Liver (tissue), 9 donors: Measurements from ENCODE around the gene EMSY. TPM values are rescaled to one million over a fixed set of nuclear protein-coding genes. Genes with fewer than 3 reads are reported as not detected.

Experiments
- DNase-seq: peaks from one replicate; pipeline ENCODE4 v3.0.0-alpha.2; 2017; ENCODE audit warnings: low spot score
- H3K27ac ChIP-seq, 2 donors: one replicate each; pipeline ENCODE4 v1.7.0; 2013; ENCODE audit warnings: inconsistent platforms in 2 of 2, low read length in 2 of 2, control low read depth in 1 of 2, low read depth in 1 of 2, mild to moderate bottlenecking in 1 of 2
- H3K27me3 ChIP-seq, 4 donors: one replicate each; pipeline versions ENCODE4 v1.6.1 to v1.7.0; 2013; ENCODE audit warnings: low read length in 3 of 4, inconsistent platforms in 1 of 4, mild to moderate bottlenecking in 1 of 4, moderate library complexity in 1 of 4; ENCODE audit not compliant: control insufficient read depth in 4 of 4, insufficient read depth in 4 of 4
- H3K36me3 ChIP-seq, 4 donors: one replicate each; pipeline versions ENCODE4 v1.6.1 to v1.7.0; 2013; ENCODE audit warnings: low read length in 3 of 4, mild to moderate bottlenecking in 3 of 4, low read depth in 1 of 4, moderate library complexity in 1 of 4; ENCODE audit not compliant: control insufficient read depth in 4 of 4, insufficient read depth in 3 of 4
- H3K4me1 ChIP-seq, 4 donors: one replicate each; pipeline versions ENCODE4 v1.6.1 to v1.7.0; 2013; ENCODE audit warnings: low read length in 3 of 4, mild to moderate bottlenecking in 3 of 4, moderate library complexity in 1 of 4; ENCODE audit not compliant: control insufficient read depth in 4 of 4, insufficient read depth in 4 of 4
- H3K4me3 ChIP-seq, 3 donors: one replicate each; pipeline versions ENCODE4 v1.6.1 to v1.7.0; 2013; ENCODE audit warnings: low read length in 3 of 3, control low read depth in 1 of 3, low read depth in 1 of 3, mild to moderate bottlenecking in 1 of 3
- H3K9ac ChIP-seq, 2 donors: one replicate each; pipeline ENCODE4 v1.7.0; 2013; ENCODE audit warnings: low read length in 2 of 2, mild to moderate bottlenecking in 2 of 2, moderate library complexity in 2 of 2, control low read depth in 1 of 2, low read depth in 1 of 2
- H3K9me3 ChIP-seq, 4 donors: one replicate each; pipeline versions ENCODE4 v1.6.1 to v1.7.0; 2013; ENCODE audit warnings: low read length in 3 of 4; ENCODE audit not compliant: control insufficient read depth in 4 of 4
- CTCF ChIP-seq: fragments of 150-350 bp; IDR thresholded peaks from 2 replicates; pipeline ENCODE4 v1.5.1; 2017; ENCODE audit warnings: improper control_type of control experiment, low read depth, low read length; ENCODE audit not compliant: missing input control
- EGR1 ChIP-seq, 2 donors: IDR thresholded peaks; 2 replicates each; pipeline ENCODE4 v1.6.1; 2016 to 2018; ENCODE audit warnings: antibody characterized with exemption in 2 of 2, low read depth in 2 of 2
- FOXA1 ChIP-seq: IDR thresholded peaks from 2 replicates; pipeline ENCODE4 v1.6.1; 2016; ENCODE audit warnings: antibody characterized with exemption
- FOXA2 ChIP-seq: IDR thresholded peaks from 2 replicates; pipeline ENCODE4 v1.6.1; 2016; ENCODE audit warnings: antibody characterized with exemption
- GABPA ChIP-seq, 2 donors: IDR thresholded peaks in 1 of 2; conservative IDR thresholded peaks in 1 of 2; 2 replicates each; pipeline ENCODE4 v1.6.1; 2016; ENCODE audit warnings: antibody characterized with exemption in 2 of 2, mild to moderate bottlenecking in 1 of 2, moderate library complexity in 1 of 2
- HNF4A ChIP-seq, 2 donors: conservative IDR thresholded peaks; 2 replicates each; pipeline ENCODE4 v1.6.1; 2016; ENCODE audit warnings: antibody characterized with exemption in 2 of 2, mild to moderate bottlenecking in 2 of 2
- HNF4G ChIP-seq: IDR thresholded peaks from 2 replicates; pipeline ENCODE4 v1.6.1; 2016; ENCODE audit warnings: antibody characterized with exemption
- JUND ChIP-seq, 2 donors: IDR thresholded peaks; 2 replicates each; pipeline ENCODE4 v1.6.1; 2016; ENCODE audit warnings: antibody characterized with exemption in 2 of 2
- NR2F2 ChIP-seq: IDR thresholded peaks from 2 replicates; pipeline ENCODE4 v1.6.1; 2016; ENCODE audit warnings: antibody characterized with exemption
- RAD21 ChIP-seq, 2 donors: IDR thresholded peaks; 2 replicates each; pipeline ENCODE4 v1.6.1; 2016; ENCODE audit warnings: antibody characterized with exemption in 2 of 2, mild to moderate bottlenecking in 2 of 2
- REST ChIP-seq: IDR thresholded peaks from 2 replicates; pipeline ENCODE4 v1.6.1; 2016; ENCODE audit warnings: antibody characterized with exemption, mild to moderate bottlenecking
- RXRA ChIP-seq, 2 donors: IDR thresholded peaks; 2 replicates each; pipeline ENCODE4 v1.6.1; 2017 to 2018; ENCODE audit warnings: antibody characterized with exemption in 2 of 2, mild to moderate bottlenecking in 1 of 2
- SP1 ChIP-seq: IDR thresholded peaks from 2 replicates; pipeline ENCODE4 v1.6.1; 2018; ENCODE audit warnings: antibody characterized with exemption, mild to moderate bottlenecking
- TAF1 ChIP-seq: conservative IDR thresholded peaks from 2 replicates; pipeline ENCODE4 v1.6.1; 2016; ENCODE audit warnings: antibody characterized with exemption, mild to moderate bottlenecking
- YY1 ChIP-seq: IDR thresholded peaks from 2 replicates; pipeline ENCODE4 v1.6.1; 2016; ENCODE audit warnings: antibody characterized with exemption, mild to moderate bottlenecking
- WGBS: extraction: QIAGEN DNeasy Blood & Tissue Kit; methylation state at CpG from one replicate; pipeline ENCODE4 v1.1.7; 2013; 5-methylcytosine and 5-hydroxymethylcytosine counted together
- polyA plus RNA-seq, 2 donors: library from polyadenylated mRNA; stranded (reverse) in 1 of 2; unstranded in 1 of 2; fragments of 200-250 nt in 1 of 2; fragments of >200 nt in 1 of 2; fragmentation: Nextera tagmentation in 1 of 2; extraction: Ambion mirVana in 1 of 2; gene quantifications; one replicate each; pipeline versions ENCODE4 v1.2.1 to v1.2.3, GENCODE V29; 2013 to 2015
- total RNA-seq, 2 donors: library from RNA; depleted of rRNA; stranded (reverse); fragments of >200 nt; gene quantifications; one replicate each; pipeline ENCODE4 v1.2.3, GENCODE V29; 2014
- TF ChIP-seq, protein P1 (sequence below): IDR thresholded peaks from 2 replicates; pipeline ENCODE4 v1.6.1; 2016; ENCODE audit warnings: antibody characterized with exemption
- TF ChIP-seq, protein P2 (sequence below): IDR thresholded peaks from 2 replicates; pipeline ENCODE4 v1.6.1; 2016; ENCODE audit warnings: antibody characterized with exemption
- donor health status: healthy.
- donor health status: healthy.
- donor health status: healthy.
- donor health status: healthy.
- donor health status: healthy.

The EMSY gene
- total and polyA plus RNA-seq, 4 donors, result 4.2 to 14.8 (median 8.9) TPM

GRCh38 chr11:76444065-76444383, 794 bp upstream of the EMSY start:
- peak overlapping the region; percentile 83 to 99 (median 99) for H3K4me3 ChIP-seq
- peaks cover 2 to 14% (median 8%) of the 10 kb centered on the region in 4 donors for H3K4me1 ChIP-seq
- peak overlapping the region; percentile 60 to 83 for H3K27ac ChIP-seq
- no peaks in the 10 kb centered on the region for H3K9me3 ChIP-seq
- no peak for DNase-seq
- peaks cover 0 to 4% (median under 1%) of the 10 kb centered on the region in 4 donors for H3K36me3 ChIP-seq
- H3K27me3 ChIP-seq, result no peaks in the 10 kb centered on the region
- TF ChIP-seq, protein P1, sequence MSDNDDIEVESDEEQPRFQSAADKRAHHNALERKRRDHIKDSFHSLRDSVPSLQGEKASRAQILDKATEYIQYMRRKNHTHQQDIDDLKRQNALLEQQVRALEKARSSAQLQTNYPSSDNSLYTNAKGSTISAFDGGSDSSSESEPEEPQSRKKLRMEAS, result no peak
- no peak for TF ChIP-seq TAF1
- no peak for TF ChIP-seq EGR1 (IDR thresholded peaks at IDR 0.05; ENCODE audit: low read depth in 2 of 2)
- no peak for TF ChIP-seq JUND (IDR thresholded peaks at IDR 0.05)
- WGBS, result under 1% methylated on average over 10 of the region's 10 CpGs
- peak overlapping the region; percentile 83 to 92 for H3K9ac ChIP-seq

- Histone ChIP-seq H3K4me3 (peak overlapping the region; percentile 99), H3K4me1 (peaks cover 2 to 14% (median 8%) of the 10 kb centered on the region in 4 donors), H3K9ac (peak overlapping the region; percentile 87 to 92), H3K36me3 (peaks cover 2 to 11% (median 7%) of the 10 kb centered on the region in 4 donors), H3K27me3 (no peaks in the 10 kb centered on the region), H3K27ac (peak overlapping the region; percentile 60 to 83), H3K9me3 (no peaks in the 10 kb centered on the region)
- WGBS, result under 1% methylated on average over 56 of the region's 56 CpGs
- TF ChIP-seq EGR1 (IDR thresholded peaks at IDR 0.05; ENCODE audit: low read depth in 2 of 2) (no peak), FOXA1 (no peak), SP1 (peak; percentile 20), HNF4A (conservative IDR thresholded peaks at IDR 0.05) (no peak), RXRA (IDR thresholded peaks at IDR 0.05) (no peak), FOXA2 (no peak), YY1 (no peak), REST (no peak), TAF1 (no peak), GABPA (IDR thresholded peaks at IDR 0.05 in 1 of 2, conservative IDR thresholded peaks at IDR 0.05 in 1 of 2) (no peak), RAD21 (IDR thresholded peaks at IDR 0.05) (peak in 1 of 2 donors; percentile 37), CTCF (no peak), HNF4G (no peak), NR2F2 (no peak)
- TF ChIP-seq, protein P1, result no peak
- TF ChIP-seq, protein P2, sequence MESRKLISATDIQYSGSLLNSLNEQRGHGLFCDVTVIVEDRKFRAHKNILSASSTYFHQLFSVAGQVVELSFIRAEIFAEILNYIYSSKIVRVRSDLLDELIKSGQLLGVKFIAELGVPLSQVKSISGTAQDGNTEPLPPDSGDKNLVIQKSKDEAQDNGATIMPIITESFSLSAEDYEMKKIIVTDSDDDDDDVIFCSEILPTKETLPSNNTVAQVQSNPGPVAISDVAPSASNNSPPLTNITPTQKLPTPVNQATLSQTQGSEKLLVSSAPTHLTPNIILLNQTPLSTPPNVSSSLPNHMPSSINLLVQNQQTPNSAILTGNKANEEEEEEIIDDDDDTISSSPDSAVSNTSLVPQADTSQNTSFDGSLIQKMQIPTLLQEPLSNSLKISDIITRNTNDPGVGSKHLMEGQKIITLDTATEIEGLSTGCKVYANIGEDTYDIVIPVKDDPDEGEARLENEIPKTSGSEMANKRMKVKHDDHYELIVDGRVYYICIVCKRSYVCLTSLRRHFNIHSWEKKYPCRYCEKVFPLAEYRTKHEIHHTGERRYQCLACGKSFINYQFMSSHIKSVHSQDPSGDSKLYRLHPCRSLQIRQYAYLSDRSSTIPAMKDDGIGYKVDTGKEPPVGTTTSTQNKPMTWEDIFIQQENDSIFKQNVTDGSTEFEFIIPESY, result no peak
- DNase-seq, result peak; percentile 64
Observed at GRCh38 chr11:76445121-76446084, 585 bp downstream of the EMSY start.
